Lower lobe of right lung (tissue), 2 donors: ENCODE measurements around the gene CPA1. TPM values are rescaled to one million over a fixed set of nuclear protein-coding genes. Genes with fewer than 3 reads are reported as not detected.

Experiments used
- ATAC-seq, 2 donors: fragments of 200-7000 bp; cut with Tn5 transposase; one replicate each; pipeline ENCODE4 v1.9.1; 2020 to 2022; ENCODE audit warnings: mild to moderate bottlenecking in 2 of 2, moderate library complexity in 2 of 2
- DNase-seq: peaks from one replicate; pipeline ENCODE4 v3.0.0-alpha.2; 2020
- H3K27ac ChIP-seq: fragments of 200-600 bp; one replicate; pipeline ENCODE4 v1.8.0; 2022
- H3K27me3 ChIP-seq: fragments of 200-600 bp; one replicate; pipeline ENCODE4 v1.8.0; 2022; ENCODE audit warnings: low read depth
- H3K36me3 ChIP-seq: fragments of 200-600 bp; one replicate; pipeline ENCODE4 v1.8.0; 2022; ENCODE audit warnings: mild to moderate bottlenecking
- H3K4me1 ChIP-seq: fragments of 200-600 bp; one replicate; pipeline ENCODE4 v1.8.0; 2022
- H3K4me3 ChIP-seq: fragments of 200-600 bp; one replicate; pipeline ENCODE4 v1.8.0; 2022; ENCODE audit warnings: mild to moderate bottlenecking
- H3K9me3 ChIP-seq: fragments of 200-600 bp; one replicate; pipeline ENCODE4 v1.8.0; 2022
- intact Hi-C: fragments of 100-400 bp; cut with DNase I; formaldehyde crosslinking; loops from one replicate; pipeline ENCODE4 v1.11.0; 2022
- total RNA-seq: library from RNA; stranded (reverse); fragmentation: NEBNext Ultra II Directional; extraction: Animal tissue kit (Norgen Biotek cat#: 25700); gene quantifications from one replicate; pipeline ENCODE4 v1.2.1, GENCODE V29; 2021
- TF ChIP-seq, protein P1 (sequence below): fragments of 200-600 bp; IDR thresholded peaks from one replicate; pipeline ENCODE4 v1.8.0; 2022; ENCODE audit warnings: antibody characterized with exemption, mild to moderate bottlenecking
- donor health status: DM: no; HTN: yes; CAD: no; lungs with severe emphysema.

The CPA1 gene
- total RNA-seq, 1 donor from 2014 or later: 0.30 TPM

DNA sequence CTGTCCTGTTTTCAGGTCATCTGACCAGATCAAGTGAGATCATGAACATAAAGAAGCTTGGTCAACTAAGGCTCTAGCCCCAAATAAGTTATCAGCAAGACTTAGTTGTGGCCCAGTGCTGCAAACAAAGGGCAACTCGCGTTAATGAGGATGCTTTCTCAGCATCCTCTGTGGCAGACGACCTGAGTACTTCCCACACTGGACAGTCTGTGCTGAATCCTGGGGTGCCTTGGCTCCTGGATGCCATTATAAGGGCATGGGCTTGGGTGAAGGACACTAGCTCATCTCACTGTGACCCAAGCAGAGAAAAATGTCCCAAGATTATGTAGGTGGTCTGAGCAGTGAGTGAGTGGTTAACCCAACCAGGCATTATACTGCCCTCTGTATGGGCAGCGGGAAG is 21.8 kb upstream of the CPA1 start:
- no peak for DNase-seq
- no peak overlapping the region for H3K27ac ChIP-seq

DNA sequence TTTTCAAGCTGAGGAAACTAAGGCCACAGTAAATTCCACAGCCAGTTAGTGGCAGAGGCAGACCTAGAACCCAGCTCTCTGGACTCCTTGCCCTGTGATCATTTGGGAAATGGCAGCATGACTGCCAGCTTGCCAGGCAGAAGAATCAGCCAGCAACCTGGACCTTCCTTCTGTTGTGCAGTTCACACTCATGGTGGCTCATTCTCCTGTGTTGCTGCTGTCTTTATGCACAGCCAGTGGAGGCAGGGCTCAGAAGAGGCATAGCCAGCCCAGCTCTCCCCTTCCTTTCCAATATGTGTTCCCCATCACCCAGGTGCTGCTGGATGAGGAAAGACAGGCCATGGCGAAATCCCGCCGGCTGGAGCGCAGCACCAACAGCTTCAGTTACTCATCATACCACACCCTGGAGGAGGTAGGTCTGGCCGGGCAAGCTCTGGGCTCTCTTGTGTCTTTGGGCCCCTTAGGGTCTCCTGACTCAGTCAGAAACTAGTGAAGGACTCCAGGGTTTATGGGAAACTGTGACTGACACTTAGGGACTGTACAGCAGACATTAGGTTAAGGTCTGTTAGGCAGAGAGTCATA is 20.9 kb upstream of the CPA1 start:
- ATAC-seq: no peak
- TF ChIP-seq, protein P1, sequence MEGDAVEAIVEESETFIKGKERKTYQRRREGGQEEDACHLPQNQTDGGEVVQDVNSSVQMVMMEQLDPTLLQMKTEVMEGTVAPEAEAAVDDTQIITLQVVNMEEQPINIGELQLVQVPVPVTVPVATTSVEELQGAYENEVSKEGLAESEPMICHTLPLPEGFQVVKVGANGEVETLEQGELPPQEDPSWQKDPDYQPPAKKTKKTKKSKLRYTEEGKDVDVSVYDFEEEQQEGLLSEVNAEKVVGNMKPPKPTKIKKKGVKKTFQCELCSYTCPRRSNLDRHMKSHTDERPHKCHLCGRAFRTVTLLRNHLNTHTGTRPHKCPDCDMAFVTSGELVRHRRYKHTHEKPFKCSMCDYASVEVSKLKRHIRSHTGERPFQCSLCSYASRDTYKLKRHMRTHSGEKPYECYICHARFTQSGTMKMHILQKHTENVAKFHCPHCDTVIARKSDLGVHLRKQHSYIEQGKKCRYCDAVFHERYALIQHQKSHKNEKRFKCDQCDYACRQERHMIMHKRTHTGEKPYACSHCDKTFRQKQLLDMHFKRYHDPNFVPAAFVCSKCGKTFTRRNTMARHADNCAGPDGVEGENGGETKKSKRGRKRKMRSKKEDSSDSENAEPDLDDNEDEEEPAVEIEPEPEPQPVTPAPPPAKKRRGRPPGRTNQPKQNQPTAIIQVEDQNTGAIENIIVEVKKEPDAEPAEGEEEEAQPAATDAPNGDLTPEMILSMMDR: no peak

More for the DNA sequence above, 21.8 kb upstream of the CPA1 start:
- TF ChIP-seq, protein P1: no peak
- ATAC-seq: no peak
- Histone ChIP-seq H3K4me3 (no peak overlapping the region), H3K36me3 (no peaks in the 10 kb centered on the region), H3K9me3 (peaks cover 13% of the 10 kb centered on the region), H3K27me3 (no peaks in the 10 kb centered on the region), H3K4me1 (peaks cover 14% of the 10 kb centered on the region)
- intact Hi-C loops: no loop called here

DNA sequence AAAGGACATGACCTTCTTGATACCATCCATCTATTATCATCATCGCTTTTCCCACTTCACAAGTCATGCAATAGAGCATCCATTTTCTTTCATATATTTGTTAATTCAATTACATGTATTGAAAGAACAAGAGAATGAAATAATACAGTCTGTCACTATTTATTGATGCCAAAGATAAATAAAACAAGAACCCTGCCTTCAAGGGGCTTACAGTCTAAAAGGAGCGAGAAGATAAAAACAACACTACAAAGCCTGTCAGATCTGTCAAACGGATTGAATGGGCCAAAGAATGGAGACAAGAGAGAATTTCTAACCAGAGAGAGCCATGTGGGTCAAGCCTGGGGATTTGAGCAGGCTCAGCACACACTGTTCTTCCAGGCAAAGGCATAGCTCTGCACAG is 19.8 kb upstream of the CPA1 start:
- Histone ChIP-seq H3K36me3 (no peaks in the 10 kb centered on the region), H3K4me1 (peaks cover 14% of the 10 kb centered on the region), H3K27ac (no peak overlapping the region), H3K27me3 (no peaks in the 10 kb centered on the region), H3K4me3 (no peak overlapping the region), H3K9me3 (peaks cover 13% of the 10 kb centered on the region)
- TF ChIP-seq, protein P1: no peak
- intact Hi-C loops: no loop called here
- no peak for ATAC-seq
- no peak for DNase-seq

More for the DNA sequence above, 20.9 kb upstream of the CPA1 start:
- Histone ChIP-seq H3K27ac (no peak overlapping the region), H3K9me3 (peaks cover 13% of the 10 kb centered on the region), H3K4me1 (peaks cover 14% of the 10 kb centered on the region), H3K36me3 (no peaks in the 10 kb centered on the region), H3K27me3 (no peaks in the 10 kb centered on the region), H3K4me3 (no peak overlapping the region)
- intact Hi-C loops: no loop called here
- no peak for DNase-seq

DNA sequence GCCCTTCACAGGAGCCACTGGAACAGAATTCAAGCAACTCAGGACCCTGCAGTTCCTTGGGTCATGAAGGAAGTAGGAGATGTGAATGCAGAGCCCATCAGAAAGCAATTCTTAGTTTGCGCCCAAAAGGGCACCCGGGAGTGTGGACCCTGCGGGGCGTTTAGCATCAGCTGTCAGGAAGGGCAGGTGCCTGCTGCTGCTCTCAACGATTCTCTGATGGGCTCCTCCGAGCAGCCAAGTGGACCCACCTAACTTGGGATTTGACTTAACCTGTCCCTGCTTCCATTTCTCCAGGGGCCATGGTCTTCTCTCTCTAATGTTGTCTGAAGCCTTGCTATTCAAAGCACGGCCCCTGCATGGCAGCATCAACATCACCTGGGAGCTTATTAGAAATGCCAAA is 18.6 kb upstream of the CPA1 start:
- Histone ChIP-seq H3K27ac (no peak overlapping the region), H3K27me3 (no peaks in the 10 kb centered on the region), H3K4me3 (no peak overlapping the region), H3K4me1 (peaks cover 6% of the 10 kb centered on the region), H3K9me3 (peaks cover 13% of the 10 kb centered on the region), H3K36me3 (no peaks in the 10 kb centered on the region)
- ATAC-seq: no peak
- intact Hi-C loops: no loop called here
- TF ChIP-seq, protein P1: no peak
- DNase-seq: no peak

DNA sequence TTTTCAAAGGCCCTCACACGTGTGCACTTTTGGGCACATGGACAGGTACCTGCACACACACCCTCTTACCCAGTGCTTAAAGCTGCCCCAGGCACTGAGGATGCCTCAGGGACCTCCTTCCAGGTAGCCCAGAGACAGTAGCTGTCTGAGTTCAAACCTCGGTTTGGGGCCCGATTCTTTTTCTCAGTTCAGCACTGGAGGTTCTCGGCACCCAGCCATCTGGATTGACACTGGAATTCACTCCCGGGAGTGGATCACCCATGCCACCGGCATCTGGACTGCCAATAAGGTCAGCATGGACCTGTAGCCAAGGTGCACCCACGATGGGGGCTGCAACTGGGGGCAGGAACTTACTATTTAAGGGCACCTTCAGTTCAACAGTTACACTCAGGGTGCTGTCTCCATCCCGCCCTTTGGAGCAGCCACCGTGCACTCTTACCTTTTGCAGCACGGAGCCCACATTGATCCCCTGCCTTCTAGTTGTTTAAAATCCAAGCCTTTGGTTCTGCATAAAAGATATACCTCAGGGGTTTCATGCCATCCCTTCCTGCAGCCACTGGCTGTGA is 18.0 kb upstream of the CPA1 start:
- no peak for DNase-seq
- no peak for ATAC-seq
- Histone ChIP-seq H3K27me3 (no peaks in the 10 kb centered on the region), H3K9me3 (peaks cover 13% of the 10 kb centered on the region), H3K4me3 (no peak overlapping the region), H3K36me3 (no peaks in the 10 kb centered on the region), H3K27ac (no peak overlapping the region), H3K4me1 (no peaks in the 10 kb centered on the region)
- TF ChIP-seq, protein P1: no peak
- intact Hi-C loops: no loop called here
